ENCODE results near the gene NDOR1.
A peak's percentile ranks its signal among the peaks of the same experiment; 100 is the strongest.
"Not testable (repeated sequence)": the region's sequence is repeated elsewhere in the genome, so short reads cannot be mapped to it uniquely, and the experiment has no call there.

The NDOR1 gene

GRCh38 chr9:137233143-137233980, 27.9 kb downstream of the NDOR1 start:
- no peak for DNase-seq

GRCh38 chr9:137234055-137234697, 28.7 kb downstream of the NDOR1 start:
- DNase-seq = no peak

DNA sequence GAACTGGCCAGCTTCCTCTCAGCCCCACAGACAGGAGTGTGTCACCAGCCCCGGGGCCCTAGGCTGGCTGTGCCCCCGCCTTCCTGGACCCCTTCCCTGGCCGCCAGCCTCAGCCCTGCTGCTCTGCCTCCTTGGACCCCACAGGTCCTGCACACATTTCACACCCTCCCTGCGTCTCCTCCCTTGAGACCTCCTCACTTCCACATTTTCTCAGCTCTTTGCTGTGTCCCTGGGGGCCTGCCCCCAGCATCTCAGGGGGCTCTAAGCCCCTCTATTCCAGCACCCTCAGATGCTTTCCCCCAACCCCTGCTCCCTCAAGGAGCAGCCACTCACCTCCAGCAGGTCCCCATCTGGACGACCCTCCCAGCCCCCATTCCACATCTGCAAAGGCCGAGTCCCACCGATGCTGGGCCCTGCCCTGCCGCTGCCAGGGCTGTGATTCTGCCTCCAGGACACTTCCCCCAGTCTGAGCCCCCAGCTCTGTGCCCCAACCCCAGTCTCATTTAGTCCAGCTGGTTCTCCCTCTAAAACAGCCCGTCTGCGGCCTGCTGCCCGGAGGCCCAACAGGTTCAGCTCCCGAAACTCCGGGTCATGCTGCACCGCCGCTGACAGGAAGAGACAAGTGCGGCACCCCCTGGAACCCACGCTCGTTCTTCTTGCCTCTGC, 29.4 kb downstream of the NDOR1 start:
- no peak for DNase-seq

GRCh38 chr9:137235424-137236237, 30.1 kb downstream of the NDOR1 start:
- no peak for DNase-seq

DNA sequence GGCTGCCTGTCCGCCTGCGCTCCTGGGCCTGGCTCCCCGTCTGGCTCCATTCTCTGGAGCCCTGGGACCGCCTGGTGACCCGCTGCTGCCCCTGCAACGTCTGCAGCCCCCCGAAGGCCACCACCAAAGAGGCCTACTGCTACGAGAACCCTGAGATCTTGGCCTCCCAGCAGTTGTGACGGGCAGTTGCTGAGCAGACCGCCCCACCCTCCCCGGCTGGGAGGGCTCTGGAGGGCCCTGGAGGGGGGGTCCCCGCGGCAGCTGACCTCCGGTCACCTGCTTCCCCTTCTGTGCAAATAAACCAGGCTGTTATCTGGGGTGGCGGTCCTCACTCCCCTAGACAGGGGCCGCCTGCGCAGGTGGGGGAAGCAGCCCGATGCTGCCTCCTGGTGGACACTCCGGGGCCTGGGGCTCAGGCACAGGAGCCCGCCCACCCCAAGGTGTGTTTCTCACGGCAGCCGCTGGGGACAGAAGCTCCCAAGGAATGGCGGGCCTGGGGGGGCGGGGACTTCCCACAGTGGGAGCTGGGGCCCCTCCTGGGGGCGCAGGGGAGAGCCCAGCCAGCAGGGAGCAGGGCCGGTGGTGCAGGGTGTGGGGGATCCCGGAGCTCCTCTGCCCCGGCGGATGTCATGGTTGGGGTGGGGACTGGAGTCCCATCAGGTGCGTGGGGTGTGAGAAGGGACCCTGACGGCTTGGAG, 30.9 kb downstream of the NDOR1 start:
- DNase-seq = peak; percentile 91

DNA sequence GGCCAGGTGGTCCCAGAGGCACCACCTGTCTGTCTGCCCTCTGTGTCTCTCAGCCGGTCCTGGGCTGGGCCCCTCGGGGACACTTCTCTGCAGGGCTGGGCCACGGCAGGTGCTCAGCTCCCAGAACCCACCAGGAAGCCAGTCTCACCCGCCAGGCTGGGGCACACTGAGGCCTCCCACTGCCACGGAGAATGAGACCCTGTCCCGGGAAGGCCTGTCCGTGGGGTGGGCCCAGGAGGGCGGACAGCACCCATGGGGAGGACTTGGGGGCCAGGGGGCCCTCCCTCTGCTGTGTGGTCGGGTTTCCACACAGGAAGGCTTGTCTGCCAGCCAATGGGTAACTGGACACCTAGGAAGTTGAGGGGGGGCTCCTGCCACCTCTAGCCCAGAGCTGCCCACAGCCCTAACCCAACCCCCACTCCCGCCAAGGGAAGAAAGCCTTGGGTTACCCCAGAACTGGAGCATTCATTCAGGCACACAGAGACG, 31.5 kb downstream of the NDOR1 start:
- no peak for DNase-seq

DNA sequence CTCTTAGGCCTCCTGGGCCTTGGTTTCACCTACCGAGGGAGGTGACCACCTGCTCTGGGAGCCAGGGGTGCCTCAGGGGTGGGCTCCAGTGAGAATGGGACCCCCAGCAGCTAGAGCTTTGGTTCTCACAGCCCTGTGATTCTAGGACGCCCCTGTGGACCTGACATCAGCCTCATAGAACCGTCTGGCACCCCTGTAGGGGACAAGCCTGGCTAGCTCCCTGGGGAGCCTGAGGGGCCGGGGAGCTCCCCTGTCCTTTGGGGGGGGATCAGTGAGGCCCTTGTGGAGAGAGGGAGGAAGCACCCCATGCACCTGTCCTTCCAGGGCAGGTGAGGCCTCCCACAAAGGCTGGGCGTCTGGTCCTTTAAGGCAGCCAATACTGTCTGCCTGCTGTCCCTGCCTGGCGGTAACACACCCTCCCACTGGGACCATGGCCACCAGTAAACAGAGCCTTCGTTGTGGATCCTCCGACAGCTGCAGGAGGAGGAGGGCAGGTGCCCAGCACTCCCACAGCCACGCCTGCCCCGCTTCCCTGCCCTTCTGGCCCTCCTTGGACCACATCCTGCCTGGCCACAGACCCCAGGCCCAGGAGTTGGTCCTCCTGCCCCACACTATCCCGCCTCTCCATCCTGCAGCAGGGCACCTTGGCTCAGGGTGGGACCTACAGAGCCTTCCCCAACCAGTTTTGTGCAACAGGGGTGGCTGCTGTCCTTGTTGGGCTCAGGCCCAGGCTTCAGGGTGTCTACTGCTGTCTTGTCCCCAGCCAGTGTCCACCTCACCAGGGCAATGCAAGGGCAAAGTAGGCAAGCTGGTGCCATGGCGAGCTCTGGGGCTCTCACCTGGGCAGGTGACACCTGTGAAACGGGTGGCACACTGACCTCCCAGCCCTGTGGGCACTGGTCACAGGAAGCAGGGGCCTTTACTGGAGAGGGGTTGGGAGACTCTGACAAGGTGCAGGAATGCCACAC, 32.5 kb downstream of the NDOR1 start:
- no peak for DNase-seq

- DNase-seq = not testable (repeated sequence)
Measured at GRCh38 chr9:137239541-137240200, 34.2 kb downstream of the NDOR1 start.

GRCh38 chr9:137240318-137240840, 34.9 kb downstream of the NDOR1 start:
- DNase-seq = peak; percentile 78

- peak; percentile 100 for DNase-seq
Measured at GRCh38 chr9:137240841-137241489, 35.5 kb downstream of the NDOR1 start, which contains the start of gene TUBB4B. TUBB4B (plus strand) TSS chr9:137241287; CDS start chr9:137241361, 74 bp downstream.

GRCh38 chr9:137241490-137242268, 36.2 kb downstream of the NDOR1 start:
- DNase-seq = peak; percentile 65

- DNase-seq = no peak
Measured at GRCh38 chr9:137242269-137243203, 37.0 kb downstream of the NDOR1 start.

- DNase-seq = not testable (repeated sequence)
Measured at GRCh38 chr9:137243266-137243625, 37.7 kb downstream of the NDOR1 start.

DNA sequence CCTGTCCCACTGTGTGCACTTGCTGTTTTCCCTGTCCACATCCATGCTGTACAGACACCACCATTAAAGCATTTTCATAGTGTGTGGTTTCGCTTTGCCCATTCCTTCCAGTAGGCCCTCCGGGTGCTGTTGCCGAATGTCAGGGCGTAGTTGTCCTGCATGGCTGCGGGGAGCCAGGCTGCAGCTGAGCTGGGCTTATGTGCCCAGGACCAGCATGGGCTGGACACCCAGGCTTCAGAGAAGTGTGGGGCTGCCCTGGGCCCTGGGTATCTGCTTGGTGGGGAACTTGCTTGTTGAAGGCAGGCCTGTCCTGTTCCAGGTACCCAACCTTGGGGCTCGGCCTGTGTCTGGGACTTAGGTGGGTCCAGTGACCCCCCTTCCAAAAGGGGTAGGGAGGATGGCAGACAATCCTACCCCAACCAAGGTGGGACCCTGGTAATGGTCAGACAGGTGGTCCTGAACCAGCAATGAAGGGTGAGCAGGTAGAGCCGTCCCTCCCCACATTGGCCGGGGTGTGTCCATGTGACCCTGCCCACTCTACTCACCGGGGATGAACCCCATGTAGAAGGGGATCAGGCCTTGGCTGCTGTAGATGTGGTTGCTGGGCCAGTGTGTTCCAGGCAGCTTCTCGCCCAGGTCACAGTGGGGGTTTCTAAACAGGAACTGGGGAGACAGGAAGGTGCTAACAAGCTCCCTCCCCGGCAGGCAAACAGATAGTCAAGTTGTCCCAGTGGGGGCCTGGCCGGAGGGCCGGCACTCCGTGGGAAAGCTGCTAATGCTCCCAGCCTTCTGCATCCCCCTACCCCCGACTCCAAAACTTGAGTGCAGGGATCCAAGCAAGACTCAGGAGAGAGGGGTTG, 38.4 kb downstream of the NDOR1 start:
- no peak for DNase-seq

GRCh38 chr9:137244486-137245449, 39.3 kb downstream of the NDOR1 start:
- DNase-seq = no peak
